ENCODE results near the gene RD3L. TPM values are rescaled to one million over a fixed set of nuclear protein-coding genes. Genes with fewer than 3 reads are reported as not detected.

RD3L gene
- total RNA-seq, 1 donor: not detected

DNA sequence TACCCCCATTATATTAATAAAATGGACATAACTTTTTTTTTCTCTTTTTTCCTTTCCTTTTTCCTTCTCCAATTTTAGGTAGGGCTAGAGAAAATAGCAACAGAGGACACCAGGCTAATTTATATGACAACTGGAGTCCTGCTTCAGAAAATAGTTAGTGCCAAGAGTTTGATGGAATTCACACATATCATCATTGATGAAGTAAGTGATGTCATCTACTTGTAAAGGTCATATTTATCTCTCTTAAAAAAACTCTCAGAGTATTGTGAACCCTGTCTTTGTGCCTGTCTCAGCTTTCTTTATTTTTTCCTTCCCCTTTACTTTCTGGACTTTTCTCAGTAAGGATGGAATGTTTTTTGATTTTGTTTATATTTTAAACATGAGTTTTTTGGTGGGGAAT, 24.3 kb upstream of the RD3L start:
- no peak overlapping the region for H2AFZ ChIP-seq (ENCODE audit: low read length)
- no peaks in the 10 kb centered on the region for H4K20me1 ChIP-seq (ENCODE audit: insufficient read depth, low read length)
- DNase-seq (ENCODE audit: insufficient read length, low spot score, missing footprints): no peak
- H3K79me2 ChIP-seq (ENCODE audit: insufficient read depth, low read length): no peaks in the 10 kb centered on the region
- no peaks in the 10 kb centered on the region for H3K9me3 ChIP-seq (ENCODE audit: low read depth, low read length)
- no peaks in the 10 kb centered on the region for H3K36me3 ChIP-seq (ENCODE audit: insufficient read depth, low read length)
- no peak overlapping the region for H3K4me3 ChIP-seq (ENCODE audit: insufficient read depth, low read length)
- no peak overlapping the region for H3K27ac ChIP-seq (ENCODE audit: low read depth, low read length)
- peaks cover 5% of the 10 kb centered on the region for H3K27me3 ChIP-seq (ENCODE audit: insufficient read depth, low read length)
- no peak overlapping the region for H3K4me2 ChIP-seq (ENCODE audit: insufficient read depth, low read length)
- TF ChIP-seq CTCF (IDR thresholded peaks at IDR 0.05; ENCODE audit: extremely low read depth, low read depth, low read length): no peak
- no peaks in the 10 kb centered on the region for H3K4me1 ChIP-seq (ENCODE audit: insufficient read depth, low read length)

DNA sequence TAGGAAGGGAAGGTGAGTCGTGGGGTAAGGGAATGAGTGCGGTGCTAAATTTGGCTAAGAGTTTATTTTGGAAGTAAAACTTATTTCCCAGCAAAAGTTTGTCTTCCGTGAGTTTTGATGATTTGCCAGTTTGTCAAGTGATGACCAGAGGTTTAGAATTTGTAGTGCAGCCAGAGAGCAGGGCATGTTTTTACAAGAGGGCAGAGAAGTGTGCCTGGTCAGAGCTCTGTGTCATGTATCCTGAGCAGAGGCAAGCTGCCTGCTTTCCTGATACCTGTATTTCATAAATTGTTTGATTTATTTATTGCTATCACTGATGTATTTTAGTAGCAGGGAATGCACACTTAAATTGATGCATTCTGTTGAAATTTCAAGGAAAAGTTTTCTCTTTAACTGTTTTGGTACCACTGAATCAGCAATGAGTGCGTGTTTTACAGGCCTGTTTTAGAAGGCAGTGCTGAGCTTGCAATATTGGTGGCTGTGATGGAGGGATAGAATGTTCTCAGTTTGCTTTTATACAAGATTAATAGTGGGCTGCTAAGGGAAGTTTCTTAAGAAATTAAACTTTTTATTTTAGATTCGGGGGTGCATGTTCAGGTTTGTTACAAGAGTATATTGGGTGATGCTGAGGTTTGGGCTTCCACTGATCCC, 19.7 kb upstream of the RD3L start:
- Histone ChIP-seq H3K4me1 (ENCODE audit: insufficient read depth, low read length) (no peaks in the 10 kb centered on the region), H4K20me1 (ENCODE audit: insufficient read depth, low read length) (no peaks in the 10 kb centered on the region), H3K9me3 (ENCODE audit: low read depth, low read length) (no peaks in the 10 kb centered on the region), H2AFZ (ENCODE audit: low read length) (no peak overlapping the region), H3K79me2 (ENCODE audit: insufficient read depth, low read length) (no peaks in the 10 kb centered on the region), H3K27me3 (ENCODE audit: insufficient read depth, low read length) (peaks cover 3% of the 10 kb centered on the region), H3K4me2 (ENCODE audit: insufficient read depth, low read length) (no peak overlapping the region), H3K4me3 (ENCODE audit: insufficient read depth, low read length) (no peak overlapping the region), H3K36me3 (ENCODE audit: insufficient read depth, low read length) (no peaks in the 10 kb centered on the region), H3K27ac (ENCODE audit: low read depth, low read length) (no peak overlapping the region)
- TF ChIP-seq CTCF (IDR thresholded peaks at IDR 0.05; ENCODE audit: extremely low read depth, low read depth, low read length): no peak
- no peak for DNase-seq (ENCODE audit: insufficient read length, low spot score, missing footprints)

- TF ChIP-seq CTCF (IDR thresholded peaks at IDR 0.05; ENCODE audit: extremely low read depth, low read depth, low read length): no peak
- H2AFZ ChIP-seq (ENCODE audit: low read length): no peak overlapping the region
- DNase-seq (ENCODE audit: insufficient read length, low spot score, missing footprints): no peak
- no peaks in the 10 kb centered on the region for H3K4me1 ChIP-seq (ENCODE audit: insufficient read depth, low read length)
- H4K20me1 ChIP-seq (ENCODE audit: insufficient read depth, low read length): no peaks in the 10 kb centered on the region
- H3K4me2 ChIP-seq (ENCODE audit: insufficient read depth, low read length): no peak overlapping the region
- no peaks in the 10 kb centered on the region for H3K79me2 ChIP-seq (ENCODE audit: insufficient read depth, low read length)
- H3K9me3 ChIP-seq (ENCODE audit: low read depth, low read length): no peaks in the 10 kb centered on the region
- H3K27me3 ChIP-seq (ENCODE audit: insufficient read depth, low read length): peaks cover 3% of the 10 kb centered on the region
- no peaks in the 10 kb centered on the region for H3K36me3 ChIP-seq (ENCODE audit: insufficient read depth, low read length)
- H3K4me3 ChIP-seq (ENCODE audit: insufficient read depth, low read length): no peak overlapping the region
- H3K27ac ChIP-seq (ENCODE audit: low read depth, low read length): no peak overlapping the region
Observed at GRCh38 chr14:103960457-103961055, 18.2 kb upstream of the RD3L start.

GRCh38 chr14:103949131-103949790, 6.9 kb upstream of the RD3L start:
- Histone ChIP-seq H2AFZ (ENCODE audit: low read length) (no peak overlapping the region), H3K4me3 (ENCODE audit: insufficient read depth, low read length) (no peak overlapping the region), H3K27me3 (ENCODE audit: insufficient read depth, low read length) (no peaks in the 10 kb centered on the region), H3K36me3 (ENCODE audit: insufficient read depth, low read length) (no peaks in the 10 kb centered on the region), H4K20me1 (ENCODE audit: insufficient read depth, low read length) (no peaks in the 10 kb centered on the region), H3K79me2 (ENCODE audit: insufficient read depth, low read length) (no peaks in the 10 kb centered on the region), H3K9me3 (ENCODE audit: low read depth, low read length) (no peaks in the 10 kb centered on the region), H3K4me1 (ENCODE audit: insufficient read depth, low read length) (no peaks in the 10 kb centered on the region), H3K27ac (ENCODE audit: low read depth, low read length) (no peak overlapping the region), H3K4me2 (ENCODE audit: insufficient read depth, low read length) (no peak overlapping the region)
- no peak for TF ChIP-seq CTCF (IDR thresholded peaks at IDR 0.05; ENCODE audit: extremely low read depth, low read depth, low read length)
- no peak for DNase-seq (ENCODE audit: insufficient read length, low spot score, missing footprints)
